Measurements from ENCODE around the gene SLC35E3. TPM values are rescaled to one million over a fixed set of nuclear protein-coding genes. Genes with fewer than 3 reads are reported as not detected.
"Not testable (repeated sequence)": the region's sequence is repeated elsewhere in the genome, so short reads cannot be mapped to it uniquely, and the experiment has no call there.

Gene SLC35E3
- total RNA-seq, 2 donors from 2014 or later = 6.8 to 7.1 TPM

GRCh38 chr12:68805592-68806120 is 59.7 kb downstream of the SLC35E3 start:
- no peaks in the 10 kb centered on the region for H3K9me3 ChIP-seq
- DNase-seq = no peak
- no peak for TF ChIP-seq CTCF (IDR thresholded peaks at IDR 0.05)
- H3K27me3 ChIP-seq = no peaks in the 10 kb centered on the region
- H3K4me1 ChIP-seq = peaks cover 2% of the 10 kb centered on the region
- no peak overlapping the region for H3K27ac ChIP-seq
- intact Hi-C loops (cut with DNase I) = loop anchor here (10.0 kb wide), 1 partner anchor 61 kb away; the partner anchor contains the start of gene SLC35E3
- H3K36me3 ChIP-seq = no peaks in the 10 kb centered on the region
- no peak overlapping the region for H3K9ac ChIP-seq (ENCODE audit: low read depth in 2 of 2, low read length in 2 of 2)
- no peak overlapping the region for H3K4me3 ChIP-seq

DNA sequence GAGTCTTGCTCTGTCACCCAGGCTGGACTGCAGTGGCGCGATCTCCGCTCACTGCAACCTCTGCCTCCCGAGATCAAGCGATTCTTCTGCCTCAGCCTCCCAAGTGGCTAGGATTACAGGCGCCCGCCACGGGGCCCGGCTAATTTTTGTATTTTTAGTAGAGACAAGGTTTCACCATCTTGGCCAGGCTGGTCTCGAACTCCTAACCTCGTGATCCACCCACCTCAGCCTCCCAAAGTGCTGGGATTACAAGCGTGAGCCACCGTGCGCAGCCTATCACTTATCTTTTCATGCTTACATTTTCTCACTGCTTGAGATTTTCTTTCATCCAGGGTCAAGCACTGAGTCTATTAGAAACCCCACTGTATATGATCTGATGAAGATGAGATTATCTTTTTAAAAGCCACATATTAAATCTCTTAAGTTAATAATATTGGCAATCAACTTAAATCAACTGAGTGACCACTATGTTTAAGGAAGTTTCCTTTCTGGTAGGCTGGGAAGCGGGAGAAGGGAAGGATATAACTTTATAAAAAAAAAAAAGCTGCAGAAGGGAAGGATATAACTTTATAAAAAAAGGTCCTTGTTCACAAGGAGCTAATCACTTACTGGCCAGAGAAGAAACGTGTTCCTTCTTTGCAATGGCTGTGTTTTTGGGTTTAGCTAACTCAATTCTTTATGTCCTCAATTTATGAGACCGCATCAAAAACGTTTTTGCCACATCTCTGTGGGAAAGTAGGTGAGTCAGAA is 60.7 kb downstream of the SLC35E3 start:
- TF ChIP-seq CTCF (IDR thresholded peaks at IDR 0.05) = no peak
- Histone ChIP-seq H3K9ac (ENCODE audit: low read depth in 2 of 2, low read length in 2 of 2) (no peak overlapping the region), H3K4me1 (no peaks in the 10 kb centered on the region), H3K27ac (peak overlapping the region; percentile 100), H3K9me3 (no peaks in the 10 kb centered on the region), H3K36me3 (no peaks in the 10 kb centered on the region), H3K27me3 (no peaks in the 10 kb centered on the region), H3K4me3 (peak overlapping the region; percentile 85)
- no peak for DNase-seq
- intact Hi-C loops (cut with DNase I) = loop anchor here (10.0 kb wide), 1 partner anchor 62 kb away; the partner anchor contains the start of gene SLC35E3

DNA sequence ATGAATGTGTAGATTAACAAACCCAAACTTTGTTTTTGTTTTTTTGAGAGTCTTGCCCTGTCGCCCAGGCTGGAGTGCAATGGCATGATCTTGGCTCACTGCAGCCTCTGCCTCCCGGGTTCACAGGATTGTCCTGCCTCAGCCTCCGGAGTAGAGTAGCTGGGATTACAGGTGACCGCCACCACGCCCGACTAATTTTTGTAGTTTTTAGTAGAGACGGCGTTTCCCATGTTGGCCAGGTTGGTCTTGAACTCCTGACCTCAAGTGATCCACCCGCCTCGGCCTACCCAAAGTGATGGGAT is 61.2 kb downstream of the SLC35E3 start:
- Histone ChIP-seq H3K4me3 (peak overlapping the region; percentile 85), H3K27ac (peak overlapping the region; percentile 100), H3K9ac (ENCODE audit: low read depth in 2 of 2, low read length in 2 of 2) (peak overlapping the region; percentile 32 to 98)
- H3K36me3 ChIP-seq, DNase-seq, H3K27me3 ChIP-seq, H3K9me3 ChIP-seq, H3K4me1 ChIP-seq: not testable (repeated sequence)
- intact Hi-C loops (cut with DNase I) = loop anchor here (10.0 kb wide), 1 partner anchor 62 kb away; the partner anchor contains the start of gene SLC35E3

DNA sequence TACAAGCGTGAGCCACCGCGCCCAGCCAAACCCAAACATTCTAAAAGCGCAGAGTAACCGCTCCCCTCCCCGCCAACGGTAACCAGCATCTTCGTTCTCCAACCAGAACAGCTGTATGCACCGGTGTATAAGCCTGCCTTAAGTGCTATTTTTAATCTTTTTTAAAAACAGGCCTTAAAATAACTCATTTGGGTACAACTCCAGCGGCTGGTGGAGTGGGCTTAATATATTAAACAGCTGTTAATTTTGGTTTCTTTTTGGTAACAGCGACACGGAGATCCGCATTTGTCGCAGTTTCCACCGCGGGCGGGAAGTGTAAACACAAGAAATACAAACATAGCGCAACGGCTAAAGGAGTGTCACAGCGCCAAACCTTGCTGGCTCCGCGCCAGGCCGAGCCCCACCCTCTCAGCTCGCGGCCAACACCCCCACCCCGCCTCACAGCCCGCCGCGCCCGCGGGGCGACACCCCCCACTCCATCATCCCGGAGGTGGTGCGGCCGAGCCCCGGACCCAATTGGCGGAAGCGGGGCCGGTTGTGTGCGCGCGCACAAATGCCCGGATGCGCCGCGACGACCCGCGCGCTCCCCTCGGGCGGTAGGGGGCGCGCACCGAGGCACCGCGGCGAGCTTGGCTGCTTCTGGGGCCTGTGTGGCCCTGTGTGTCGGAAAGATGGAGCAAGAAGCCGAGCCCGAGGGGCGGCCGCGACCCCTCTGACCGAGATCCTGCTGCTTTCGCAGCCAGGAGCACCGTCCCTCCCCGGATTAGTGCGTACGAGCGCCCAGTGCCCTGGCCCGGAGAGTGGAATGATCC is 61.8 kb downstream of the SLC35E3 start, which contains the start of gene MDM2:
Gene MDM2 (plus strand): TSS at position 602 of the 812 bp plus-strand sequence. CDS start 301 bp downstream, outside the sequence.
- Histone ChIP-seq H3K36me3 (no peaks in the 10 kb centered on the region), H3K9ac (ENCODE audit: low read depth in 2 of 2, low read length in 2 of 2) (peak within 1 kb of the TSS; percentile 98 to 99), H3K4me3 (peak within 1 kb of the TSS; percentile 85), H3K27ac (peak within 1 kb of the TSS; percentile 100), H3K4me1 (no peaks in the 10 kb centered on the region), H3K27me3 (no peaks in the 10 kb centered on the region), H3K9me3 (no peaks in the 10 kb centered on the region)
- intact Hi-C loops (cut with DNase I) = loop anchor here (10.0 kb wide), 1 partner anchor 63 kb away; the partner anchor contains the start of gene SLC35E3
- peak; percentile 82 for TF ChIP-seq CTCF (IDR thresholded peaks at IDR 0.05)
- peak; percentile 97 for DNase-seq

DNA sequence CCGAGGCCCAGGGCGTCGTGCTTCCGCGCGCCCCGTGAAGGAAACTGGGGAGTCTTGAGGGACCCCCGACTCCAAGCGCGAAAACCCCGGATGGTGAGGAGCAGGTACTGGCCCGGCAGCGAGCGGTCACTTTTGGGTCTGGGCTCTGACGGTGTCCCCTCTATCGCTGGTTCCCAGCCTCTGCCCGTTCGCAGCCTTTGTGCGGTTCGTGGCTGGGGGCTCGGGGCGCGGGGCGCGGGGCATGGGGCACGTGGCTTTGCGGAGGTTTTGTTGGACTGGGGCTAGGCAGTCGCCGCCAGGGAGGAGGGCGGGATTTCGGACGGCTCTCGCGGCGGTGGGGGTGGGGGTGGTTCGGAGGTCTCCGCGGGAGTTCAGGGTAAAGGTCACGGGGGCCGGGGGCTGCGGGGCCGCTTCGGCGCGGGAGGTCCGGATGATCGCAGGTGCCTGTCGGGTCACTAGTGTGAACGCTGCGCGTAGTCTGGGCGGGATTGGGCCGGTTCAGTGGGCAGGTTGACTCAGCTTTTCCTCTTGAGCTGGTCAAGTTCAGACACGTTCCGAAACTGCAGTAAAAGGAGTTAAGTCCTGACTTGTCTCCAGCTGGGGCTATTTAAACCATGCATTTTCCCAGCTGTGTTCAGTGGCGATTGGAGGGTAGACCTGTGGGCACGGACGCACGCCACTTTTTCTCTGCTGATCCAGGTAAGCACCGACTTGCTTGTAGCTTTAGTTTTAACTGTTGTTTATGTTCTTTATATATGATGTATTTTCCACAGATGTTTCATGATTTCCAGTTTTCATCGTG is 62.6 kb downstream of the SLC35E3 start:
- Histone ChIP-seq H3K36me3 (no peaks in the 10 kb centered on the region), H3K27me3 (no peaks in the 10 kb centered on the region), H3K4me3 (peak overlapping the region; percentile 85), H3K4me1 (no peaks in the 10 kb centered on the region), H3K27ac (peak overlapping the region; percentile 100), H3K9ac (ENCODE audit: low read depth in 2 of 2, low read length in 2 of 2) (peak overlapping the region; percentile 98 to 99), H3K9me3 (no peaks in the 10 kb centered on the region)
- peak; percentile 87 for DNase-seq
- TF ChIP-seq CTCF (IDR thresholded peaks at IDR 0.05) = no peak
- intact Hi-C loops (cut with DNase I) = loop anchor here (10.0 kb wide), 1 partner anchor 64 kb away; the partner anchor contains the start of gene SLC35E3

Measured in colonic mucosa (tissue), 4 donors.